ENCODE measurements around the gene SIX1. TPM values are rescaled to one million over a fixed set of nuclear protein-coding genes. Genes with fewer than 3 reads are reported as not detected.

The SIX1 gene
- total RNA-seq, 4 donors from 2014 or later: 0.42 to 0.58 (median 0.48) TPM

- H3K27me3 ChIP-seq: peaks cover 6 to 96% (median 72%) of the 10 kb centered on the region in 4 donors
- WGBS: 49% methylated on average over 26 of the region's 36 CpGs
- TF ChIP-seq POLR2A (IDR thresholded peaks at IDR 0.05; ENCODE audit: low read depth) (no peak), EP300 (IDR thresholded peaks at IDR 0.05) (no peak), POLR2AphosphoS5 (IDR thresholded peaks at IDR 0.05) (no peak)
- TF ChIP-seq, protein P1, sequence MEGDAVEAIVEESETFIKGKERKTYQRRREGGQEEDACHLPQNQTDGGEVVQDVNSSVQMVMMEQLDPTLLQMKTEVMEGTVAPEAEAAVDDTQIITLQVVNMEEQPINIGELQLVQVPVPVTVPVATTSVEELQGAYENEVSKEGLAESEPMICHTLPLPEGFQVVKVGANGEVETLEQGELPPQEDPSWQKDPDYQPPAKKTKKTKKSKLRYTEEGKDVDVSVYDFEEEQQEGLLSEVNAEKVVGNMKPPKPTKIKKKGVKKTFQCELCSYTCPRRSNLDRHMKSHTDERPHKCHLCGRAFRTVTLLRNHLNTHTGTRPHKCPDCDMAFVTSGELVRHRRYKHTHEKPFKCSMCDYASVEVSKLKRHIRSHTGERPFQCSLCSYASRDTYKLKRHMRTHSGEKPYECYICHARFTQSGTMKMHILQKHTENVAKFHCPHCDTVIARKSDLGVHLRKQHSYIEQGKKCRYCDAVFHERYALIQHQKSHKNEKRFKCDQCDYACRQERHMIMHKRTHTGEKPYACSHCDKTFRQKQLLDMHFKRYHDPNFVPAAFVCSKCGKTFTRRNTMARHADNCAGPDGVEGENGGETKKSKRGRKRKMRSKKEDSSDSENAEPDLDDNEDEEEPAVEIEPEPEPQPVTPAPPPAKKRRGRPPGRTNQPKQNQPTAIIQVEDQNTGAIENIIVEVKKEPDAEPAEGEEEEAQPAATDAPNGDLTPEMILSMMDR (IDR thresholded peaks at IDR 0.05): no peak
- H3K36me3 ChIP-seq: no peaks in the 10 kb centered on the region
- intact Hi-C loops (cut with DNase I): loop anchor here (5.0 kb wide), 1 partner anchor 66 kb away; the partner anchor contains the start of gene SIX4
- DNase-seq (ENCODE audit: extremely low spot score): no peak
- H3K4me1 ChIP-seq: peaks cover 29 to 53% (median 40%) of the 10 kb centered on the region in 4 donors
- H3K4me3 ChIP-seq: peak overlapping the region; percentile 56 to 67 (median 62)
- H3K27ac ChIP-seq (replicated peaks in 1 of 4): no peak overlapping the region
- no peaks in the 10 kb centered on the region for H3K9me3 ChIP-seq
Observed at GRCh38 chr14:60655898-60656685, 6.8 kb upstream of the SIX1 start.

- Histone ChIP-seq H3K4me3 (no peak overlapping the region), H3K4me1 (peaks cover 29 to 53% (median 40%) of the 10 kb centered on the region in 4 donors), H3K27me3 (peaks cover 6 to 98% (median 77%) of the 10 kb centered on the region in 4 donors), H3K27ac (replicated peaks in 1 of 4) (no peak overlapping the region), H3K36me3 (no peaks in the 10 kb centered on the region), H3K9me3 (no peaks in the 10 kb centered on the region)
- no peak for DNase-seq (ENCODE audit: extremely low spot score)
- TF ChIP-seq, protein P1 (IDR thresholded peaks at IDR 0.05): no peak
- no peak for TF ChIP-seq EP300 (IDR thresholded peaks at IDR 0.05)
- no peak for TF ChIP-seq POLR2AphosphoS5 (IDR thresholded peaks at IDR 0.05)
- WGBS: 54% methylated on average over 29 of the region's 29 CpGs
- intact Hi-C loops (cut with DNase I): loop anchor here (5.0 kb wide), 1 partner anchor 67 kb away; the partner anchor contains the start of gene SIX4
Observed at GRCh38 chr14:60655119-60655897, 6.0 kb upstream of the SIX1 start.

GRCh38 chr14:60654334-60654821, 5.1 kb upstream of the SIX1 start:
- TF ChIP-seq POLR2A (IDR thresholded peaks at IDR 0.05; ENCODE audit: low read depth): no peak
- TF ChIP-seq, protein P1 (IDR thresholded peaks at IDR 0.05): no peak
- no peak for TF ChIP-seq POLR2AphosphoS5 (IDR thresholded peaks at IDR 0.05)
- TF ChIP-seq EP300 (IDR thresholded peaks at IDR 0.05): no peak
- WGBS: 48% methylated on average over 3 of the region's 3 CpGs

DNA sequence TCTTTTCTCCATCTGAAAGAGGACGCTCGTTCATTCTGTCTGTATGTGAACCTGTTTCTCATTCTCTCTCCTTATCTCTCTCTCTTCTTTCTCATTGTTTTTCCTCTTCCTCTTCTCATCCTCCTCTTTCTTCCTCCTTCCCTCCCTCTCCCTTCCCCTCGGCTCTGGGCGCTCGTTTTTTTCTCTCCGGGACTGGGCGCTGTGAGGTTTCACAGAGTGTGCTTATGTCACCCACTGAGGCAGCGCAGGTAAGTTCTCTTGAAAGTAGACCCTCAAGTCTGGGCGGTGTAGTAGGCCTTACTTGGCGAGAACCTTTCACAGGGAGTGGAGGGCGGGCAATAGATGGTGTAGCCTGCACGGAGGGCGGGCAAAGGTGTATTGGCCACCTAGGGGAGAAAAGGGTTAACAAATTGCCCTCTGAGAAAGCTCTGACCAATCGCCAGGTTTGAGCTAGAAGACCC, 4.5 kb upstream of the SIX1 start:
- TF ChIP-seq EP300 (IDR thresholded peaks at IDR 0.05) (no peak), POLR2A (IDR thresholded peaks at IDR 0.05; ENCODE audit: low read depth) (no peak), POLR2AphosphoS5 (IDR thresholded peaks at IDR 0.05) (no peak)
- TF ChIP-seq, protein P1 (IDR thresholded peaks at IDR 0.05): no peak
- DNase-seq (ENCODE audit: extremely low spot score): no peak
- 24% methylated on average over 14 of the region's 14 CpGs for WGBS
- intact Hi-C loops (cut with DNase I): no loop called here
- Histone ChIP-seq H3K4me1 (peaks cover 33 to 69% (median 55%) of the 10 kb centered on the region in 4 donors), H3K27ac (replicated peaks in 1 of 4) (no peak overlapping the region), H3K4me3 (no peak overlapping the region), H3K9me3 (no peaks in the 10 kb centered on the region), H3K27me3 (peaks cover 10 to 100% (median 86%) of the 10 kb centered on the region in 4 donors), H3K36me3 (no peaks in the 10 kb centered on the region)

More at GRCh38 chr14:60654334-60654821, 5.1 kb upstream of the SIX1 start:
- Histone ChIP-seq H3K4me1 (peaks cover 29 to 62% (median 48%) of the 10 kb centered on the region in 4 donors), H3K27ac (replicated peaks in 1 of 4) (no peak overlapping the region), H3K27me3 (peaks cover 6 to 99% (median 82%) of the 10 kb centered on the region in 4 donors), H3K9me3 (no peaks in the 10 kb centered on the region), H3K4me3 (no peak overlapping the region), H3K36me3 (no peaks in the 10 kb centered on the region)
- DNase-seq (ENCODE audit: extremely low spot score): no peak
- intact Hi-C loops (cut with DNase I): no loop called here

Measured in esophagus muscularis mucosa (tissue), 4 donors.